Occipital lobe (tissue), 2 donors: Measurements from ENCODE around the gene SHISA6. TPM values are rescaled to one million over a fixed set of nuclear protein-coding genes. Genes with fewer than 3 reads are reported as not detected.

Source experiments
- DNase-seq: peaks from one replicate; lab custom pipeline; 2025; lab: John Stamatoyannopoulos, UW
- total RNA-seq: library from RNA; depleted of rRNA; stranded (reverse); fragments of >200 nt; gene quantifications from one replicate; pipeline ENCODE4 v1.2.3, GENCODE V29; 2014

The SHISA6 gene
- total RNA-seq, 1 donor from 2014 or later: 3.3 TPM

GRCh38 chr17:11582217-11582616 lies 341.2 kb downstream of the SHISA6 start:
- DNase-seq: no peak

- no peak for DNase-seq
Observed at GRCh38 chr17:11583306-11583992, 342.4 kb downstream of the SHISA6 start.

- DNase-seq: no peak
Observed at GRCh38 chr17:11589716-11590115, 348.7 kb downstream of the SHISA6 start.

- DNase-seq: peak; percentile 92
Observed at GRCh38 chr17:11598274-11599221, 357.5 kb downstream of the SHISA6 start, which contains the start of gene DNAH9. Gene DNAH9 (plus strand): TSS chr17:11598470. CDS start chr17:11598499, 29 bp downstream.

- DNase-seq: no peak
Observed at GRCh38 chr17:11601661-11602060, 360.6 kb downstream of the SHISA6 start.

- no peak for DNase-seq
Observed at GRCh38 chr17:11608396-11608795, 367.4 kb downstream of the SHISA6 start.

GRCh38 chr17:11610999-11611566 lies 370.1 kb downstream of the SHISA6 start:
- no peak for DNase-seq

- no peak for DNase-seq
Observed at GRCh38 chr17:11612956-11613355, 371.9 kb downstream of the SHISA6 start.
